ENCODE measurements around the gene TOR1A.
"Not testable (repeated sequence)": the region's sequence is repeated elsewhere in the genome, so short reads cannot be mapped to it uniquely, and the experiment has no call there.

The TOR1A gene

GRCh38 chr9:129810788-129811187 is 13.1 kb downstream of the TOR1A start:
- H3K4me1 ChIP-seq (ENCODE audit: control insufficient read depth, insufficient read depth, low read length), result peaks cover 4% of the 10 kb centered on the region
- no peaks in the 10 kb centered on the region for H3K27me3 ChIP-seq (ENCODE audit: control insufficient read depth, insufficient read depth, low read length)
- no peak overlapping the region for H3K4me3 ChIP-seq (ENCODE audit: low read length)
- H3K9me3 ChIP-seq (ENCODE audit: control insufficient read depth, low read length), result no peaks in the 10 kb centered on the region
- peaks cover 7% of the 10 kb centered on the region for H3K36me3 ChIP-seq (ENCODE audit: control insufficient read depth, insufficient read depth, low read length)
- H3K9ac ChIP-seq (ENCODE audit: low read length), result no peak overlapping the region

GRCh38 chr9:129810116-129810515 is 13.8 kb downstream of the TOR1A start:
- Histone ChIP-seq H3K9me3 (ENCODE audit: control insufficient read depth, low read length) (no peaks in the 10 kb centered on the region), H3K27me3 (ENCODE audit: control insufficient read depth, insufficient read depth, low read length) (no peaks in the 10 kb centered on the region), H3K4me3 (ENCODE audit: low read length) (no peak overlapping the region), H3K9ac (ENCODE audit: low read length) (no peak overlapping the region), H3K36me3 (ENCODE audit: control insufficient read depth, insufficient read depth, low read length) (peaks cover 7% of the 10 kb centered on the region), H3K4me1 (ENCODE audit: control insufficient read depth, insufficient read depth, low read length) (peaks cover 10% of the 10 kb centered on the region)

- no peak overlapping the region for H3K4me3 ChIP-seq (ENCODE audit: low read length)
- no peaks in the 10 kb centered on the region for H3K9me3 ChIP-seq (ENCODE audit: control insufficient read depth, low read length)
- H3K9ac ChIP-seq (ENCODE audit: low read length), result no peak overlapping the region
- no peaks in the 10 kb centered on the region for H3K27me3 ChIP-seq (ENCODE audit: control insufficient read depth, insufficient read depth, low read length)
- H3K4me1 ChIP-seq (ENCODE audit: control insufficient read depth, insufficient read depth, low read length), result peaks cover 11% of the 10 kb centered on the region
- peaks cover 7% of the 10 kb centered on the region for H3K36me3 ChIP-seq (ENCODE audit: control insufficient read depth, insufficient read depth, low read length)
Measured at GRCh38 chr9:129809346-129809745, 14.6 kb downstream of the TOR1A start.

- Histone ChIP-seq H3K9ac (ENCODE audit: low read length) (peak overlapping the region; percentile 36), H3K4me3 (ENCODE audit: low read length) (no peak overlapping the region), H3K4me1 (ENCODE audit: control insufficient read depth, insufficient read depth, low read length) (peaks cover 18% of the 10 kb centered on the region), H3K27me3 (ENCODE audit: control insufficient read depth, insufficient read depth, low read length) (no peaks in the 10 kb centered on the region), H3K36me3 (ENCODE audit: control insufficient read depth, insufficient read depth, low read length) (peaks cover 7% of the 10 kb centered on the region), H3K9me3 (ENCODE audit: control insufficient read depth, low read length) (no peaks in the 10 kb centered on the region)
Measured at GRCh38 chr9:129806061-129806460, 17.9 kb downstream of the TOR1A start.

DNA sequence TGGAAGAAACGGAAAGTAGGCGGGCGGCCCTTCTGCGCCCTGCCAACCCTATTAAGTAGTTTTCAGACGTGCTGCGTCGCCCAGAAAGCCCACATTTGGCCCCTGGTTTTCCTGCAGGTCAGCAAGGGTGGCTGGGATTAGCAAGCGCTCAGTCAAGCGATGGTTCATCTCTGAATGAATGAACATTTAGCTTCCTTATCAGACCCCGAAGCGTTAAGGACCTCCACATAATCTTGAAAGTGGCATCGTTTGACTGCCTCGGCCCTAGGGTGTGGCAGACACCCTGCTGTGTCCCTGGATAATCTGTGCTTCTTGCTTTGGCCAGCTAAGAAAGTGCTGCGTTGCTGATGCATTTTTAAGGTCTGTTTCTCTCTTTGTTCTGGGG is 20.3 kb downstream of the TOR1A start:
- H3K36me3 ChIP-seq (ENCODE audit: control insufficient read depth, insufficient read depth, low read length), result no peaks in the 10 kb centered on the region
- peaks cover 18% of the 10 kb centered on the region for H3K4me1 ChIP-seq (ENCODE audit: control insufficient read depth, insufficient read depth, low read length)
- no peaks in the 10 kb centered on the region for H3K27me3 ChIP-seq (ENCODE audit: control insufficient read depth, insufficient read depth, low read length)
- H3K9me3 ChIP-seq (ENCODE audit: control insufficient read depth, low read length), result no peaks in the 10 kb centered on the region
- peak overlapping the region; percentile 60 for H3K4me3 ChIP-seq (ENCODE audit: low read length)
- H3K9ac ChIP-seq (ENCODE audit: low read length), result peak overlapping the region; percentile 42

DNA sequence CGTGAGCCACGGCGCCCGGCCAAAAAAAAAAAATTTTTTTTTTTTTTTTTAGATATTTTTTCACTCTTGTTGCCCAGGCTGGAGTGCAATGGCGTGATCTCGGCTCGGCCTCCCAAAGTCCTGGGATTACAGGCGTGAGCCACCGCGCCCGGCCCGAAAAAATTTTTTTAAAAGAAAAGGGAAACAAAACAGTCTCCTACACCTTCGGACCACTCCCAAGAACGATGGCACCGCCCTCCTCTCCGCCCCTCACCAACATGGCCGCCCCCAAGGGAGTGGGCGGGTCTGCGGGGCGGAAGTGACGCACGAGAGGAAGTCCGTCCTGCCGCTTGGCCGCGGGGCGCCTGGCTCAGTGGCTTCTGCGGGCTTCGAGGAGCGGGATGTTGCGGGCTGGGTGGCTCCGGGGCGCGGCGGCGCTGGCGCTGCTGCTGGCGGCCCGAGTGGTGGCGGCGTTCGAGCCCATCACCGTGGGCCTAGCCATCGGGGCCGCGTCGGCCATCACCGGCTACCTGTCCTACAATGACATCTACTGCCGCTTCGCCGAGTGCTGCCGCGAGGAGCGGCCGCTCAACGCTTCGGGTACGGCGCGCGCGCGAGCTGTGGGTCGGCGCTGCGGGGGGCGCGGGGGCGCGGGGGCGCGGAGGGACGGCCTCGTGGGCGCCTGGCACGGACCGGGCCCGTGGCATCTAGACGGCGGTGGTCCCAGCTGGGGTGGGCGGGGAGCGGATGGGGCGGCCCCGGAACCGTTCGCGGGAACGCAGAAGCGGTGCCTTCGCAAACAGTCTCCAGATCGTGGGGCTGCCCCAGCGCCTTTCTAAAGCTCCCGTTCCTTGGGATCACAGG is 20.9 kb downstream of the TOR1A start, which contains the start of gene TOR1B:
TOR1B (plus strand) TSS at position 352 of the 843 bp plus-strand sequence; CDS start at position 381, 29 bp downstream.
- no peaks in the 10 kb centered on the region for H3K36me3 ChIP-seq (ENCODE audit: control insufficient read depth, insufficient read depth, low read length)
- H3K9me3 ChIP-seq (ENCODE audit: control insufficient read depth, low read length), result no peaks in the 10 kb centered on the region
- no peaks in the 10 kb centered on the region for H3K27me3 ChIP-seq (ENCODE audit: control insufficient read depth, insufficient read depth, low read length)
- H3K9ac ChIP-seq (ENCODE audit: low read length), result peak within 1 kb of the TSS; percentile 42
- peak within 1 kb of the TSS; percentile 60 for H3K4me3 ChIP-seq (ENCODE audit: low read length)
- peaks cover 18% of the 10 kb centered on the region for H3K4me1 ChIP-seq (ENCODE audit: control insufficient read depth, insufficient read depth, low read length)

DNA sequence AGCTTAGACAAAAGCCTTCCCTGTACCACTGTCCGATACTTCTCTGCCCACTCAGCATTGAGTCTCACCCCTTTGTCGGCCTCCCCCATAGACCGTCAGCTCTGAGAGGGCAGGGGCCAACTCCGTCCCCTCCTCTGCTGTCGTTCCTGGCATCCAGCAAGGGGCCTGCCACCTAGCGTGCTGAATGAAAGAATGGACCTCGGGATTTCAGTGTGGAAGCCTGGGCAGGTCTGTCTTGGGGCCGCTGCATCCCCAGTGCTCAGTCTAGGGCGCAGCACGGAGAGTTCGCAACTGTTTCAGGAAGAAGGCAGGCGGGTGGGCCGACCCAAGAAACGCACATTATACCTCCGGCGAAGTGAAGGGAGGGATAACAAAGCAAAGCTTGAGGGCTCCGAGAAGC is 22.4 kb downstream of the TOR1A start:
- no peaks in the 10 kb centered on the region for H3K36me3 ChIP-seq (ENCODE audit: control insufficient read depth, insufficient read depth, low read length)
- peaks cover 17% of the 10 kb centered on the region for H3K4me1 ChIP-seq (ENCODE audit: control insufficient read depth, insufficient read depth, low read length)
- H3K9ac ChIP-seq (ENCODE audit: low read length), result no peak overlapping the region
- H3K27me3 ChIP-seq (ENCODE audit: control insufficient read depth, insufficient read depth, low read length), result no peaks in the 10 kb centered on the region
- H3K9me3 ChIP-seq (ENCODE audit: control insufficient read depth, low read length), result no peaks in the 10 kb centered on the region
- H3K4me3 ChIP-seq (ENCODE audit: low read length), result no peak overlapping the region

- Histone ChIP-seq H3K9me3 (ENCODE audit: control insufficient read depth, low read length) (no peaks in the 10 kb centered on the region), H3K4me3 (ENCODE audit: low read length) (no peak overlapping the region), H3K9ac (ENCODE audit: low read length) (no peak overlapping the region), H3K36me3 (ENCODE audit: control insufficient read depth, insufficient read depth, low read length) (no peaks in the 10 kb centered on the region), H3K4me1 (ENCODE audit: control insufficient read depth, insufficient read depth, low read length) (peaks cover 3% of the 10 kb centered on the region), H3K27me3 (ENCODE audit: control insufficient read depth, insufficient read depth, low read length) (no peaks in the 10 kb centered on the region)
Measured at GRCh38 chr9:129798973-129799372, 25.0 kb downstream of the TOR1A start.

DNA sequence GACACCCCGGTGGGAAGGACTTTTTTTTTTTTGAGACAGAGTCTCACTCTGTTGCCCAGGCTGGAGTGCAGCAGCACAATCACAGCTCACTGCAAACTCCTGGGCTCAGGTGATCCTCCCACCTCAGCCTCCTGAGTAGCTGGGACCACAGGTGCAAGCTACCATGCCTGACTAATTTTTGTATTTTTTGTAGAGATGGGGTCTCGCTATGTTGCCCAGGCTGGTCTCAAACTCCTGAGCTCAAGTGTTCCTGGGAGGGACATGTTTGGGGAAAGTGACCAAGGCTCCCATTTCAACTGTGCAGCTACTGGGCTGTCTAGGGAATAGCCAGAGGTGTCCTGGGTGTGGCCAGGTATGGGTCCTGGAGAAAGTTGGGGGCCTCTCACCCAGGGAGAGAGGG is 27.9 kb downstream of the TOR1A start:
- H3K27me3 ChIP-seq (ENCODE audit: control insufficient read depth, insufficient read depth, low read length); H3K9me3 ChIP-seq (ENCODE audit: control insufficient read depth, low read length); H3K4me1 ChIP-seq (ENCODE audit: control insufficient read depth, insufficient read depth, low read length); H3K4me3 ChIP-seq (ENCODE audit: low read length); H3K36me3 ChIP-seq (ENCODE audit: control insufficient read depth, insufficient read depth, low read length); H3K9ac ChIP-seq (ENCODE audit: low read length): not testable (repeated sequence)

DNA sequence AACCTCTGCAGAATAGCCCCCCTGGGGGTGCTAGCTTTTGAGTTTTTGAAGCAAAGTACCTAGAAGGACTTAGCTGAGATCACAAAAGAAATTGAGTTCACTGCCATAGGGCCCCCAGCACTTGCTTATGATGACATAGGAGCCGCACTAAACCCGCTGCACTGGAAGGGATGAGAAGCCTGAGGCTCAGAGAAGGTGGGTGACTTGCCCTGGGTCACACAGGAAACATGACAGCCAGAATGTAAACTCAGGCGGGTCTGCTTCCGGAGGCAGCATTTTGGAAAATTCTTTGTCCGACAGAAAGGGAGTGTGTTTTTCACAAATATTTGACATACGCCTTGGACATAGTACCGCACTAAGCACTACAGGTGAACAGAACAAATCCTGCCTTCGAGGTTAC is 29.4 kb downstream of the TOR1A start:
- H3K4me3 ChIP-seq (ENCODE audit: low read length), result no peak overlapping the region
- H3K4me1 ChIP-seq (ENCODE audit: control insufficient read depth, insufficient read depth, low read length), result no peaks in the 10 kb centered on the region
- H3K9ac ChIP-seq (ENCODE audit: low read length), result no peak overlapping the region
- no peaks in the 10 kb centered on the region for H3K36me3 ChIP-seq (ENCODE audit: control insufficient read depth, insufficient read depth, low read length)
- peaks cover 6% of the 10 kb centered on the region for H3K27me3 ChIP-seq (ENCODE audit: control insufficient read depth, insufficient read depth, low read length)
- H3K9me3 ChIP-seq (ENCODE audit: control insufficient read depth, low read length), result no peaks in the 10 kb centered on the region

DNA sequence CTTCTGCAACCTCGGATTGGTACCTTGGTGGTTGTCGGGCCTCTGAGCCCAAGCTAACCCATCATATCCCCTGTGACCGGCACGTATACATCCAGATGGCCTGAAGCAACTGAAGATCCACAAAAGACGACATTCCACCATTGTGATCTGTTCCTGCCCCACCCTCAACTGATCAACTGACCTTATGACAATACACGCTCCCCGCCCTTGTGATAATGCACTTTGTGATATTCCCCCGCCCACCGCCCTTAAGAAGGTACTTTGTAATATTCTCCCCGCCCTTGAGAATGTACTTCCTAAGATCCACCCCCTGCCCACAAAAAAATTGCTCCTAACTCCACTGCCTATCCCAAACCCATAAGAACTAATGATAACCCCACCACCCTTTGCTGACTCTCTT is 37.5 kb downstream of the TOR1A start:
- peaks cover 10% of the 10 kb centered on the region for H3K27me3 ChIP-seq (ENCODE audit: control insufficient read depth, insufficient read depth, low read length)
- H3K36me3 ChIP-seq (ENCODE audit: control insufficient read depth, insufficient read depth, low read length), result no peaks in the 10 kb centered on the region
- peaks cover 5% of the 10 kb centered on the region for H3K4me1 ChIP-seq (ENCODE audit: control insufficient read depth, insufficient read depth, low read length)
- no peak overlapping the region for H3K4me3 ChIP-seq (ENCODE audit: low read length)
- no peak overlapping the region for H3K9ac ChIP-seq (ENCODE audit: low read length)
- H3K9me3 ChIP-seq (ENCODE audit: control insufficient read depth, low read length), result no peaks in the 10 kb centered on the region

GRCh38 chr9:129785866-129786265 is 38.1 kb downstream of the TOR1A start:
- no peaks in the 10 kb centered on the region for H3K9me3 ChIP-seq (ENCODE audit: control insufficient read depth, low read length)
- no peak overlapping the region for H3K4me3 ChIP-seq (ENCODE audit: low read length)
- no peak overlapping the region for H3K9ac ChIP-seq (ENCODE audit: low read length)
- no peaks in the 10 kb centered on the region for H3K36me3 ChIP-seq (ENCODE audit: control insufficient read depth, insufficient read depth, low read length)
- H3K27me3 ChIP-seq (ENCODE audit: control insufficient read depth, insufficient read depth, low read length), result peaks cover 10% of the 10 kb centered on the region
- peaks cover 5% of the 10 kb centered on the region for H3K4me1 ChIP-seq (ENCODE audit: control insufficient read depth, insufficient read depth, low read length)

Data from mucosa of stomach (tissue), 1 donor.